ENCODE results near the gene POGK. TPM values are rescaled to one million over a fixed set of nuclear protein-coding genes. Genes with fewer than 3 reads are reported as not detected.
"Not testable (repeated sequence)": the region's sequence is repeated elsewhere in the genome, so short reads cannot be mapped to it uniquely, and the experiment has no call there.

POGK gene
- total RNA-seq, 1 experiment from 2014 or later = 27.2 TPM

DNA sequence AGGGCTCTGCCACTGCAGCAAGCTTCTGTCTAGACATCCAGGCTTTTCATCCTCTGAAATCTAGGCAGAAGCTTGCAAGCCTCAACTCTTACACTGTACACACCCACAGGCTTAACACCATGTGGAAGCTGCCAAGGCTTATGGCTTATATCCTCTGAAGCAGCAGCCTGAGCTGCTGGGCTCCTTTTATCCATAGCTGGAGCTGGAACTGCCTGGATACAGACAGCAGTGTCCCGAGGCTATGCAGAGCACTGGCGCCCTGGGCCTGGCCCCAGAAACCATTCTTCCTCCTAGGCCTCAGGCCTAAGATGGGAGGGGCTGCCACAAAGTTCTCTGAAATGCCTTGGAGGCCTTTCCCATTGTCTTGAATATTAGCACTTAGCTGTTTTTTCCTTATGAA is 19.3 kb upstream of the POGK start:
- no peaks in the 10 kb centered on the region for H3K36me3 Mint-ChIP-seq (ENCODE audit: insufficient read depth, unreplicated experiment)
- no peaks in the 10 kb centered on the region for H3K4me1 Mint-ChIP-seq (ENCODE audit: low read depth, unreplicated experiment)
- BruUV-seq (replicated peaks) = no TSS peak
- Histone ChIP-seq H3K27me3 (replicated peaks; ENCODE audit: control insufficient read depth, insufficient read depth, low read length) (no peaks in the 10 kb centered on the region), H3K4me3 (ENCODE audit: low read depth, low read length) (no peak overlapping the region), H3K36me3 (ENCODE audit: control insufficient read depth, insufficient read depth, low read length) (no peaks in the 10 kb centered on the region), H3K9me3 (no peaks in the 10 kb centered on the region), H3K4me1 (no peaks in the 10 kb centered on the region)
- CTCF ChIA-PET = no interaction called here
- H3K4me3 Mint-ChIP-seq (ENCODE audit: unreplicated experiment) = no peak overlapping the region
- H3K27ac Mint-ChIP-seq (ENCODE audit: unreplicated experiment) = no peak overlapping the region
- H3K9me3 Mint-ChIP-seq (ENCODE audit: unreplicated experiment) = peaks cover 12% of the 10 kb centered on the region
- H3K27me3 Mint-ChIP-seq (ENCODE audit: insufficient read depth, unreplicated experiment) = no peaks in the 10 kb centered on the region
- intact Hi-C loops (cut with micrococcal nuclease; ENCODE audit: unreplicated experiment) = no loop called here
- no peak for DNase-seq
- TF ChIP-seq, protein P1, sequence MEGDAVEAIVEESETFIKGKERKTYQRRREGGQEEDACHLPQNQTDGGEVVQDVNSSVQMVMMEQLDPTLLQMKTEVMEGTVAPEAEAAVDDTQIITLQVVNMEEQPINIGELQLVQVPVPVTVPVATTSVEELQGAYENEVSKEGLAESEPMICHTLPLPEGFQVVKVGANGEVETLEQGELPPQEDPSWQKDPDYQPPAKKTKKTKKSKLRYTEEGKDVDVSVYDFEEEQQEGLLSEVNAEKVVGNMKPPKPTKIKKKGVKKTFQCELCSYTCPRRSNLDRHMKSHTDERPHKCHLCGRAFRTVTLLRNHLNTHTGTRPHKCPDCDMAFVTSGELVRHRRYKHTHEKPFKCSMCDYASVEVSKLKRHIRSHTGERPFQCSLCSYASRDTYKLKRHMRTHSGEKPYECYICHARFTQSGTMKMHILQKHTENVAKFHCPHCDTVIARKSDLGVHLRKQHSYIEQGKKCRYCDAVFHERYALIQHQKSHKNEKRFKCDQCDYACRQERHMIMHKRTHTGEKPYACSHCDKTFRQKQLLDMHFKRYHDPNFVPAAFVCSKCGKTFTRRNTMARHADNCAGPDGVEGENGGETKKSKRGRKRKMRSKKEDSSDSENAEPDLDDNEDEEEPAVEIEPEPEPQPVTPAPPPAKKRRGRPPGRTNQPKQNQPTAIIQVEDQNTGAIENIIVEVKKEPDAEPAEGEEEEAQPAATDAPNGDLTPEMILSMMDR (IDR thresholded peaks at IDR 0.05; ENCODE audit: insufficient read depth in 1 of 2, low read depth in 1 of 2, low read length in 1 of 2, severe bottlenecking in 1 of 2, unreplicated experiment in 1 of 2) = no peak
- POLR2A ChIA-PET = no interaction called here

DNA sequence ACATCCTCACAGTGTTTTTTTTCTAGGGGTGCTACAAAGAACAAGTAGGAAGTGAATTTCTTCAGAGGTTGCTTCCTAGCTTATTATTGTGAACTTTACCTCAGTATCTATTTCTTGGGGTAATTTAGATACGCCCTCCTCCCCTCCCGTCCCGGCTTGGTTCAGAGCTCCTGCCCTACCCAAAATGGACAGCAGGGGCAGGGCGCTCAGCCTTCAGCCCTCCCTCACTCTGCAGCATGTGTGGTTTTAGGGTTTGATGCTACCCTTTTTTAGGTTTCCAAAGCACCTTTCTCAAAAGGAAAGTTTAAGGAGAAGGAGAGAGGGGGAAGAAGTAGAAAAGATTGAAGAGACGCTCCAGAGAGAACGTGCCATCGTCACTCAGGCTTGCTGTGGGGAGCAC is 16.9 kb upstream of the POGK start:
- H3K36me3 Mint-ChIP-seq (ENCODE audit: insufficient read depth, unreplicated experiment) = no peaks in the 10 kb centered on the region
- intact Hi-C loops (cut with micrococcal nuclease; ENCODE audit: unreplicated experiment) = no loop called here
- ChIA-PET POLR2A (no interaction called here), CTCF (no interaction called here)
- no peak overlapping the region for H3K4me3 ChIP-seq (ENCODE audit: low read depth, low read length)
- H3K27me3 Mint-ChIP-seq (ENCODE audit: insufficient read depth, unreplicated experiment) = peaks cover 2% of the 10 kb centered on the region
- no TSS peak for BruUV-seq (replicated peaks)
- H3K4me3 Mint-ChIP-seq (ENCODE audit: unreplicated experiment) = no peak overlapping the region
- no peaks in the 10 kb centered on the region for H3K36me3 ChIP-seq (ENCODE audit: control insufficient read depth, insufficient read depth, low read length)
- H3K27me3 ChIP-seq (replicated peaks; ENCODE audit: control insufficient read depth, insufficient read depth, low read length) = no peaks in the 10 kb centered on the region
- peaks cover 22% of the 10 kb centered on the region for H3K9me3 Mint-ChIP-seq (ENCODE audit: unreplicated experiment)
- no peaks in the 10 kb centered on the region; the same call in 1 of the 2 replicates for H3K9me3 ChIP-seq
- H3K27ac Mint-ChIP-seq (ENCODE audit: unreplicated experiment) = no peak overlapping the region
- no peaks in the 10 kb centered on the region for H3K4me1 ChIP-seq
- TF ChIP-seq, protein P1 (IDR thresholded peaks at IDR 0.05; ENCODE audit: insufficient read depth in 1 of 2, low read depth in 1 of 2, low read length in 1 of 2, severe bottlenecking in 1 of 2, unreplicated experiment in 1 of 2) = peak; percentile 32 to 40
- H3K4me1 Mint-ChIP-seq (ENCODE audit: low read depth, unreplicated experiment) = no peaks in the 10 kb centered on the region
- DNase-seq = no peak

DNA sequence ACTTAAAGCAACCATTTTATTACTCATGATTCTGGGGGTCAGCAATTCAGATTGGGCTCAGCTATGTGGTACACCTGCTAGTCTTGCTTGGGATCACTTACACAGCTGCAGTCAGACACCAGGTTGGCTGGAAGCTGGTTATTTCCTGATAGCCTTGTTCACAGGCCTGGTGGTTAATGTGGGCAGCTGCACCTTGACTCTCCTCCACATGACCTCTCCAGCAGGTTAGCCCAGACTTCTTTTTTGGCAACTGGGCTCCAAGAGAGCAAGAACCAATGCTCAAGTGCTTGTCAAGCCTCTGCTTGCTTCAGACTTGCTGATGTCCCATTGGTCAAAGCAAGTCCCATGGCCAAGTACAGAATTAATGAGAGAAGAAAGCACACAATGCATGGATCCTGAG is 11.8 kb upstream of the POGK start:
- intact Hi-C loops (cut with micrococcal nuclease; ENCODE audit: unreplicated experiment) = no loop called here
- Mint-ChIP-seq H3K4me3 (ENCODE audit: unreplicated experiment) (no peak overlapping the region), H3K27ac (ENCODE audit: unreplicated experiment) (no peak overlapping the region), H3K4me1 (ENCODE audit: low read depth, unreplicated experiment) (no peaks in the 10 kb centered on the region), H3K36me3 (ENCODE audit: insufficient read depth, unreplicated experiment) (no peaks in the 10 kb centered on the region), H3K9me3 (ENCODE audit: unreplicated experiment) (peaks cover 34% of the 10 kb centered on the region), H3K27me3 (ENCODE audit: insufficient read depth, unreplicated experiment) (peaks cover 5% of the 10 kb centered on the region)
- ChIA-PET CTCF (no interaction called here), POLR2A (no interaction called here)
- Histone ChIP-seq H3K4me3 (ENCODE audit: low read depth, low read length) (no peak overlapping the region), H3K27me3 (replicated peaks; ENCODE audit: control insufficient read depth, insufficient read depth, low read length) (peaks cover under 1% of the 10 kb centered on the region; the same call in 1 of the 2 replicates), H3K36me3 (ENCODE audit: control insufficient read depth, insufficient read depth, low read length) (no peaks in the 10 kb centered on the region), H3K4me1 (no peaks in the 10 kb centered on the region), H3K9me3 (peaks cover 9% of the 10 kb centered on the region; the same call in 1 of the 2 replicates)
- BruUV-seq (replicated peaks) = no TSS peak
- TF ChIP-seq, protein P1 (IDR thresholded peaks at IDR 0.05; ENCODE audit: insufficient read depth in 1 of 2, low read depth in 1 of 2, low read length in 1 of 2, severe bottlenecking in 1 of 2, unreplicated experiment in 1 of 2) = no peak
- DNase-seq = no peak

DNA sequence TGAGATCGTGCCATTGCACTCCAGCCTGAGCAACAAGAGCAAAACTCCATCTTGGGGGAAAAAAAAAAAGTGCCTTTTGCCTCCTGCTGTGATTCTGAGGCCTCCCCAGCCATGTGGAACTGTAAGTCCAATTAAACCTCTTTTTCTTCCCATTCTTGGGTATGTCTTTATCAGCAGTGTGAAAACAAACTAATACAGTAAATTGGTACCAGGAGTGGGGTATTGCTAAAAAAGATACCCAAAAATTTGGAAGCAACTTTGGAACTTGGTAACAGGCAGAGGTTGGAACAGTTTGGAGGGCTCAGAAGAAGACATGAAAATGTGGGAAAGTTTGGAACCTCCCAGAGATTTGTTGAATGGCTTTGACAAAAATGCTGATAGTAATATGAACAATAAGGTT is 9.5 kb upstream of the POGK start:
- H3K4me1 ChIP-seq; H3K27me3 Mint-ChIP-seq (ENCODE audit: insufficient read depth, unreplicated experiment); H3K9me3 ChIP-seq; H3K4me1 Mint-ChIP-seq (ENCODE audit: low read depth, unreplicated experiment); H3K4me3 ChIP-seq (ENCODE audit: low read depth, low read length); CTCF ChIA-PET; H3K36me3 Mint-ChIP-seq (ENCODE audit: insufficient read depth, unreplicated experiment); POLR2A ChIA-PET; H3K36me3 ChIP-seq (ENCODE audit: control insufficient read depth, insufficient read depth, low read length); BruUV-seq (replicated peaks); H3K27me3 ChIP-seq (replicated peaks; ENCODE audit: control insufficient read depth, insufficient read depth, low read length); DNase-seq; intact Hi-C loops (cut with micrococcal nuclease; ENCODE audit: unreplicated experiment); H3K27ac Mint-ChIP-seq (ENCODE audit: unreplicated experiment); H3K4me3 Mint-ChIP-seq (ENCODE audit: unreplicated experiment): not testable (repeated sequence)
- H3K9me3 Mint-ChIP-seq (ENCODE audit: unreplicated experiment) = peaks cover 35% of the 10 kb centered on the region

Measured in Caco-2 (cell line).